ENCODE data around the gene MSN.
"Not testable (repeated sequence)": the region's sequence is repeated elsewhere in the genome, so short reads cannot be mapped to it uniquely, and the experiment has no call there.

Gene MSN

GRCh38 chrX:65712005-65712806, 44.8 kb downstream of the MSN start:
- DNase-seq (ENCODE audit: extremely low read depth in 1 of 2, low read depth in 1 of 2), result no peak

DNA sequence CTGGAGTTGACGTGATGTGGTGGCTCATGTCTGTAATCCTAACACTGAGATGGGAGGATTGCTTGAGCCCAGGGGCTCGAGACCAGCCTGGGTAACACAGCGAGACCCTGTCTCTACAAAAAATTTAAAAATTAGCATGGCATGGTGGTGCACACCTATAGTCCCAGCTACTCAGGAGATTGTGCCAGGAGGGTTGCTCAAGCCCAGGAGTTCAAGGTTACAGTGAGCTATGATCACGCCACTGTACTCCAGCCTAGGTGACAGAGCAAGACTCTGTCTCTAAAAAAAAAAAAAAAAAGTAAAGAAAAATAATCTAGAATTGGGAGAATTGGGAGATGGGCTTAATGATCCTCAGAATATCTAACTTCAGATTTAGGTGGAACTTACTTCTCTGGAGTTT, 51.1 kb downstream of the MSN start:
- DNase-seq (ENCODE audit: extremely low read depth in 1 of 2, low read depth in 1 of 2), result no peak

DNA sequence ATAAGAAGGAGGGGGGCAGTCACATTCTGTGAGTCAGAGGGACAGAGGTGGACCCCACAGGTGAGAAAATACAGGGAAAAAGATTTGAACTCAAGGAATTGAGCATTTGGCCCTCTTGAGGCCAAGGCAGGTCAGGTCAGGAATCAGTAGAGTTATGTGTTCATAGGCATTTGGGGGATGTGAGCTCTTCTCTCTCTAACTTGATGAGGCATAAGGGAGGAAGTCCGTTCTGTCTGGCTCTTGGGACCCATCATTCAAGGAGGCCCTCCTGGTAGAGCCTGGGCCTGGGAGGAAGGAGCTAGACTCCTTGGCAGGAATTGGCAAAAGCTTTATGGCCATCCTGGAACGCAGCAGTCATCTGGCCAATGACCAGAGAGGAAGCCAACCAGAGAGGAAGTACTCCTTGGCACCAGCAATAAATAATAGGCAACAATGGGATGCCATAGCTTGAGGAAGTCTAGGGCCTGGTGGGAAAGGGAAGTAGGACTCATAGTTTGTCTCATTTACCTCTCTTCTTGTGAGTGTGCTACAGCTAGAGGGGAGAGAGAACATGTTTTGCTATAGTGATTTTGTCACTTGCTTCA, 53.0 kb downstream of the MSN start:
- no peak for DNase-seq (ENCODE audit: extremely low read depth in 1 of 2, low read depth in 1 of 2)

DNA sequence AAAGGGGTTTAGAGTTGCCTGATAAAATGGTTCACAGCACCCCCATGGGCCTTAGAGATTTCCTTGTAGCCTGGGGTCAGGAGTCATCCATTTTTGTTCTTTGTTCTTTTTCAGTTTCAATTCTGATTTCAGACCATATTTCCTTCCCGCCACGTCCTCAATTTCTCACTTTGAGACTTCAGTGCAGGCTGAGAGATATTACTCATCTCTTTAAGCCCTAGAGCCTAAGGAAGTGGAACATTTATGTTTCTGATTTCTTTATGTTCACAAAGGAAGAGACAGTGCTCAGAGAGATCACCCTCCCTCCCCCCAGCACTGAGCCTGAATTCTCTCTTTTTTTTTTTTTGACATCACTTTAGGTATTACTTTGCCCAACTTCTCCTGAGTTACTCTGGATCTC, 56.3 kb downstream of the MSN start:
- DNase-seq (ENCODE audit: extremely low read depth in 1 of 2, low read depth in 1 of 2), result no peak

DNA sequence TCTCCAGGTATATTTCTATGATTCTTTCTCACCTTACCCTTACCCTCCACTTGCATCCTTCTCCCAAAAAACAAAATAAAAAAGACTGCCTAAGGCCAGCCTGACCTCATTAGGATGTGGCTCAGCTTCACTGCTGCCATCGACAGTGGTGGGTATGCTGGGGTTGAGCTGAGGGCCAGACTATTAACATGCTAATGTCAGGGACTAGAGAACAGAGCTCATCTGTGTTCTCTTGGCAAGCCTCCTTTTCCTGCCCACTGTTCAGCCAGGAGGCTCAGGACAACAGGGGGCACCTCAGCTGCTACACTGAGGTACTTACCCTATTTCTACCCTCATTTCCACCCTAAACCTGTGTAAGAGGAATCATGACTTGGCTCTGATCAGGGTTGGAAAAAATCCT, 59.3 kb downstream of the MSN start:
- DNase-seq (ENCODE audit: extremely low read depth in 1 of 2, low read depth in 1 of 2), result no peak

DNA sequence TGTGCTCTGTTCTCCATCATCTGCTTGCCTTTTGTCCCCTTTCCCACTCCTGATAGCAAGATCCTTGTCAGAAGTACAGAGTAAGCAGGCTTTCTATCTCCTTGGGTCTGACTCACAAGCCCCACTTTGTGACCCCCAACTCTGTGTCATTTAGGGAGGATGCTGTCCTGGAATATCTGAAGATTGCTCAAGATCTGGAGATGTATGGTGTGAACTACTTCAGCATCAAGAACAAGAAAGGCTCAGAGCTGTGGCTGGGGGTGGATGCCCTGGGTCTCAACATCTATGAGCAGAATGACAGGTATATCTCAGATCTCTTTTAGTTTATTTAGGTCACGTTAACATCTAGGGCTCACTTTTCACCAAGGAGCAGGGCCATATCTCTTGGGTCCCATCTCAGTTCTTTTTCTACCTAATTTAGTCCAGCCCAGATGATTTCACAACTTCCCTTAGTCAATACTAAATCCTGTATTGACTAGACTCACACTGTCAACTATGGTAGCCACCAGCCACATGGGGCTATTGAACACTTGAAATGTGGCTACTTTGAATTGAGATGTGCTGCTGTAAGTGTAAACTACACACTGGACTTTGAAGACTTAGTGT, 64.3 kb downstream of the MSN start:
- no peak for DNase-seq (ENCODE audit: extremely low read depth in 1 of 2, low read depth in 1 of 2)

- DNase-seq (ENCODE audit: extremely low read depth in 1 of 2, low read depth in 1 of 2), result no peak
Measured at GRCh38 chrX:65740909-65741308, 73.5 kb downstream of the MSN start.

- no peak for DNase-seq (ENCODE audit: extremely low read depth in 1 of 2, low read depth in 1 of 2)
Measured at GRCh38 chrX:65741823-65742222, 74.4 kb downstream of the MSN start.

GRCh38 chrX:65744965-65745364, 77.5 kb downstream of the MSN start:
- no peak for DNase-seq (ENCODE audit: extremely low read depth in 1 of 2, low read depth in 1 of 2)

DNA sequence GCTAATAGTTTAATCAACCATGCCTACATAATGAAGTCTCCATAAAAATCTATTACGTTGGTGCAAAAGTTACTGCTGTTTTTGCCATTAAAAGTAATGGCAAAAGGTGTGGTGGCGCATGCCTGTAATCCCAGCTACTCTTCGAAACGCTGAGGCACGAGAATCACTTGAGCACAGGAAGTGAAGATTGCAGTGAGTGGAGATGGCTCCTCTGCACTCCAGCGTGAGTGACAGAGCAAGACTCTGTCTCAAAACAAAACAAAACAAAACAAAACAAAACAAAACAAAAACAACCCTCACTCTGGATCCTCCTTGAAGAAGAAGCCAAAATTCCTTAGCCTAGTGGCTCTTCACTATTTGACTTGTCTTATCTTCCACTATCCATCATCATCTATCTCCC, 78.0 kb downstream of the MSN start:
- no peak for DNase-seq (ENCODE audit: extremely low read depth in 1 of 2, low read depth in 1 of 2)

GRCh38 chrX:65745992-65746391, 78.5 kb downstream of the MSN start:
- no peak for DNase-seq (ENCODE audit: extremely low read depth in 1 of 2, low read depth in 1 of 2)

DNA sequence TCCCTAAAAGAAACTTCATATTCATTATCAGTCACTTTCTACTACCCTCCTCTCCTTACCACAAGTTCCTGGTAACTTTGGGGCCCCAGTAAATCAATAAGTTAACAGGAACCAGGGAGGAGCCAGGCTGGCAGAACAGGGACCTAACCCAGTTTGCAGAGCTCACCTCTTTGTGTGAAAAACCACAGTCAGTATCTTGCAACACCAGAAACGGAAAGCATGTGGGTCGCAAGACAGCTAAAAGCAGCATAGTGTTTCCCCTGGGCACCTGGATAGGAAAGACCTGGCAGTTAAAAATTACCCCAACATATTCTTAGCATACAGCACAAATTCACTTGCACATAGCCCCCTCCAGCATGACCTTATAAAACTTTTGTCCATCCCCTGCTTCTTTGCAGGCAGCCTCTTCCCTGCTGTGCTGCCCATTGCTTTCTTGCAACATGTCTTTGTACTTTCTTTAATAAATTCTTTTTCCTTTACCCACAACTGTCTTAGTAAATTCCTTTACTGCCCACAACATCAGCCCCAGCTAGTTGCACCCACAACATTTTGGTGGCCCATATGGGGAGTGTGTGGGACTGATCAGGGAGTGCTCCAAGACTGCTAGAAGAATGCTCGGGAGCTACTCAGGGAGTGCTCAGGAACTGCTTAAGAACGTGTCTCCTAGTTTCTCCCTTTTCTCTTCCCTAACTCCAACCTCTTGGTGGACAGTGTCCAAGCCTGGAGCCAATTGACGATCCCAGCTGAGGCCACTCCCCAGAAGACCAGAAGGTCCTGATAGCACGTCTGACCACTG, 83.4 kb downstream of the MSN start:
- DNase-seq (ENCODE audit: extremely low read depth in 1 of 2, low read depth in 1 of 2), result peak in 1 of 2 donors; percentile 30

DNA sequence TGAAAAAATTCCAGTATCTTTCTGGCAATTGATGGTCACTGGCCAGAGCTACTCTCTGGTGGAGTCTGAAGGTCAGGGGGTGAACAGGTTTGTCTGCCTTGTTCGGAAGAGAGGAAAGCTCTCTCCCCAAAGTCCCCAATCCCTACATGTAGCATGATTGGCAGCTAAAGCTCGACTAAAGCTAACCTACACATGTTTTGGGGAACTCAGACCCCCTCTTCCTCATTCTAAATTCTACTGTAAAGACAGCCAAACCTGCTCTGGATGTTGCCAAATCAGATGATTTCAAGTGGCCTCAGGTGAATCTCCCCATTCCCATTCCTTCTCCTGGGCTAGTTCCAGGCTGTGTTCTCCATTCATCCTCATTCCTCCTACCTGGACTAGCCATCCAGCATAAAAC, 84.1 kb downstream of the MSN start:
- no peak for DNase-seq (ENCODE audit: extremely low read depth in 1 of 2, low read depth in 1 of 2)

DNA sequence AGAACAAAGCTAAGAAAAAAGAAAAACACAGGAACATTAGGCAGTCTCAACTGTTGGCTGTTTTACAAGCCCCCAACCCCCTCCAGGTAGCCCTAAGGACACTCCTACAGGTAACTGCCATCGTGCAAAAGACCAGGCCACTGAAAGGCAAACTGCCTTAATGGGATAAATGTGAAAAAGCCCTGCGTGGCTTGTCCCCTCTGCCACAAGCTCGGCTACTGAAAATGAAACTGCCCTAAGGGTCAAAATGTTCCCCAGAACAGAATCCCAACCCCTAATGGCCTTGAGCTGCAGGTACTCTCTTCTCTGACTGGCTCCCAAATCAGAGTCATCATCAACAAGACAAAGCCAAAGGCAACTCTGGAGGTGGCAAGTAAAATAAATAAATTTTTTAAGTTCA, 84.8 kb downstream of the MSN start:
- DNase-seq (ENCODE audit: extremely low read depth in 1 of 2, low read depth in 1 of 2), result no peak

DNA sequence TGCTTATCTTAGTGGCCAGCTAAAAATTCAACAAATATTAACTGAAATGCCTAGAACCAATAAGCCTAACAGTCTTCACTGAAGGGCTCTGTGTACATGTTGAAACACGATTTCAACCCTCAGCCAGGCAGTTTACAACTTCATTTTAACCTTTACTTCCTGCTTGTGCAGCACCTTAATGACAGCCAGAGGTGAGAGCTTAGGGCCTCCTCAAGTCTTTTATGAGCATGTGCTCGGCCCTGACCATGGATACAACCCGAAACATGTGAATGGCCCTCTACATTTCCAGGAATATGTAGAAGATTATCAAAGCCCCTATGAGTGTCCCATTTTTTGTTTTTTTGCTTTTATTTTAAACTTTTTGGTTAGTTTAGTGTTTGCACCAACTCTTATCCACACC, 88.3 kb downstream of the MSN start:
- no peak for DNase-seq (ENCODE audit: extremely low read depth in 1 of 2, low read depth in 1 of 2)

DNA sequence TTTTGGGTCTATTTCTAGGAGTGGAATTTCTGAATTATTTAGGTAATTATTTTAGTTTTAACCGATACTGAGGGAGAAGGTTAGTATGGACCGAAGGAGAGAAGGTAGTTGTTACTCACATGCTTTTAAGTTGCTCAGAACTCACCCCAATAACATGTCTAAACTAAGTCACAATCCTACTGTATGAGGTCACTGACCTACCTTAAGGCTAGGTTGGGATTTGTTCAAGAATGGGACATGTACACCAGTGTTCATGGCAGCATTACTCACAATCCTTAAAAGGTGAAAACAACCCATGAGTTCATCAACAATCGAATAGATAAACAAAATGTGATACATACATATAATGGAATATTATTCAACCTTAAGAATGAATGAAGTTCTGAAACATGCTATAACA, 90.5 kb downstream of the MSN start:
- no peak for DNase-seq (ENCODE audit: extremely low read depth in 1 of 2, low read depth in 1 of 2)

GRCh38 chrX:65758505-65758904, 91.1 kb downstream of the MSN start:
- DNase-seq (ENCODE audit: extremely low read depth in 1 of 2, low read depth in 1 of 2), result no peak

DNA sequence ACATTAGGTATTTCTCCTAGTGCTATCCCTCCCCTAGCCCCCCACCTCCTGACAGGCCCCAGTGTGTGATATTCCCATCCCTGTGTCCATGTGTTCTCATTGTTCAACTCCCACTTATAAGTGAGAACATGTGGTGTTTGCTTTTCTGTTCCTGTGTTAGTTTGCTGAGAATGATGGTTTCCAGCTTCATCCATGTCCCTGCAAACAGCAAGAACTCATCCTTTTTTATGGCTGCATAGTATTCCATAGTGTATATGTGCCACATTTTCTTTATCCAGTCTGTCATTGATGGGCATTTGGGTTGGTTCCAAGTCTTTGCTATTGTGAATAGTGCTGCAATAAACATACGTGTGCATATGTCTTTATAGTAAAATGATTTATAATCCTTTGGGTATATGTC, 92.1 kb downstream of the MSN start:
- DNase-seq (ENCODE audit: extremely low read depth in 1 of 2, low read depth in 1 of 2), result not testable (repeated sequence)

GRCh38 chrX:65769564-65770292, 102.3 kb downstream of the MSN start:
- no peak for DNase-seq (ENCODE audit: extremely low read depth in 1 of 2, low read depth in 1 of 2)

- DNase-seq (ENCODE audit: extremely low read depth in 1 of 2, low read depth in 1 of 2), result no peak
Measured at GRCh38 chrX:65772842-65773241, 105.4 kb downstream of the MSN start.

GRCh38 chrX:65781845-65782244, 114.4 kb downstream of the MSN start:
- no peak for DNase-seq (ENCODE audit: extremely low read depth in 1 of 2, low read depth in 1 of 2)

All from stimulated activated CD8-positive, alpha-beta memory T cell treated with anti-CD3 and anti-CD28 coated beads, Interleukin-7, amount 100 ng/mL, for 48 hours (primary cell).